ENCODE data around the gene FUOM. TPM values are rescaled to one million over a fixed set of nuclear protein-coding genes. Genes with fewer than 3 reads are reported as not detected.

The FUOM gene
- total RNA-seq, 1 experiment from 2014 or later = 31.3 TPM

DNA sequence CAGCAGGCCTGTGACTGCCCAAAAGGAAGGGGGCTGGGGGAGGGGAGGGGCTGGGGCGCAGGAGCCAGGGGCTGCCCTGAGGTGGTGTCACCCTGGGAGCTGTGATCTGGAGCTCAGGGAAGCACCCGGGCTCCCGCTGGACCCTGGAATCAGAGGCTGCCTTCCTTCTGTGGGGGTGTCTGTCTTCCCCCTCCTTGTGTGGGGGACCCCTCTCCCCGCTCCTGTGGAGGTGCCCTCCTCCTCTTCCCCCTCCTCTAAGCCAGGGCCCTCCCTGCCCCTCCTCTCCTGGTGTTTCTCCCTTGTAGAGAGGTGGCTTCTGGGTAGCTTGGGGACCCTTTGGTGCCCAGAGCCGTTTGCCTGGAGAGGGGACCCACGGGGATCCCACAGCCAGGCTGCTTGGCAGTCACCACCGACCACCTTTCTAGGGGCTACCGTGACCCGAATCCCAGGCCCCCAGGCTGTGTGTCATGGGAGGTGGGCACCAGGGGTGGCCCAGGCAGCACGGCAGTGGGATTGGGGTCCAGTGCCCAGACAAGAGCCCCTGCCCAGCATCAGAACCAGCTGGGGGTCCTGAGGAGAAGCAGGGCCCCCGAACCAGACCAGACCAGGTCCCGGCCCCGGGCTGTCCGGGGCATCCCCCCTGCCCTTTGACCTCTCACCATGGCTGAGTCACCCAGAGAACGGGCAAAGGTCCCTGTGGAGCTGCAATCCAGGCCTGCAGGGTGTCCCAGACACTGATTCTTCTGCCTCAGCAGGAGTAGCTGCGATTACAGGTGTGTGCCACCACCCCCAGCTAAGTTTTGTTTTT is 9.9 kb downstream of the FUOM start:
- Mint-ChIP-seq H3K4me1 (peaks cover 15% of the 10 kb centered on the region), H3K9me3 (no peaks in the 10 kb centered on the region), H3K27me3 (ENCODE audit: low read depth) (peaks cover 17% of the 10 kb centered on the region), H3K27ac (no peak overlapping the region), H3K36me3 (no peaks in the 10 kb centered on the region), H3K4me3 (no peak overlapping the region)
- ChIA-PET CTCF (interaction anchor here (1.7 to 2.1 kb wide), 2 partner anchors 10 to 18 kb away, joined by 7 to 19 read pairs; partner anchors contain the start of gene FUOM), POLR2A (interaction anchor here (0.5 to 0.7 kb wide), 3 partner anchors 32 to 68 kb away, joined by 3 to 5 read pairs (median 3); no protein-coding TSS in a partner anchor)
- no peak for DNase-seq (ENCODE audit: low spot score)
- ATAC-seq = no peak
- TF ChIP-seq RORB (CRISPR knock-in tag; IDR thresholded peaks at IDR 0.05) = no peak
- TF ChIP-seq GABPB1 (CRISPR knock-in tag; IDR thresholded peaks at IDR 0.05) = peak; percentile 10; the same call in 1 of the 2 replicates
- TF ChIP-seq, protein P1, sequence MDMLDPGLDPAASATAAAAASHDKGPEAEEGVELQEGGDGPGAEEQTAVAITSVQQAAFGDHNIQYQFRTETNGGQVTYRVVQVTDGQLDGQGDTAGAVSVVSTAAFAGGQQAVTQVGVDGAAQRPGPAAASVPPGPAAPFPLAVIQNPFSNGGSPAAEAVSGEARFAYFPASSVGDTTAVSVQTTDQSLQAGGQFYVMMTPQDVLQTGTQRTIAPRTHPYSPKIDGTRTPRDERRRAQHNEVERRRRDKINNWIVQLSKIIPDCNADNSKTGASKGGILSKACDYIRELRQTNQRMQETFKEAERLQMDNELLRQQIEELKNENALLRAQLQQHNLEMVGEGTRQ (CRISPR knock-in tag; IDR thresholded peaks at IDR 0.05) = no peak

DNA sequence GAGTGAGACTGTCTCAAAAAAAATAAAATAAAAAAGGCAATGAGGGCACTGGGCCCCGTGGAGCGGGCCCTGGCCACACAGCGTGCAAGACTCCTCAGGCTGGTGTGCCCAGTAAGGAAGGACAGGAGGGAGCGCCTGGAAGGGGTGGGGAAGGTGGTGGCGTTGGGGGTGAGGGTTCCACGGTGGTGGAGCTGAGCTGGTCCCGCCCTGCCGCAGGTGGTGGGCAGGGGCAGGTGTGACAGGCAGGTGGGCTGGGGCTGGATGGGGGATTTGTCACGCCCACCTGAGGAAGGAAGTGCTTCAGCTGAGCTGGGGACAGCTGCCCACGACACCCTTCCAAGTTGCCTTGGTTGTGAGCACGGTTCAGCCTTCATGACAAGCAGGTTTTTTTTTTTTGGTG is 11.4 kb downstream of the FUOM start:
- Mint-ChIP-seq H3K4me3 (no peak overlapping the region), H3K9me3 (peaks cover 6% of the 10 kb centered on the region), H3K4me1 (peaks cover 15% of the 10 kb centered on the region), H3K36me3 (no peaks in the 10 kb centered on the region), H3K27me3 (ENCODE audit: low read depth) (peaks cover 23% of the 10 kb centered on the region), H3K27ac (no peak overlapping the region)
- ATAC-seq (peak; percentile 9; the same call in 1 of the 2 replicates), DNase-seq (ENCODE audit: low spot score) (no peak)
- TF ChIP-seq TP53 (CRISPR knock-in tag; IDR thresholded peaks at IDR 0.05) = no peak
- CTCF ChIA-PET = interaction anchor here (1.2 to 2.0 kb wide), 3 partner anchors 11 to 22 kb away, joined by 4 to 7 read pairs (median 7); partner anchors contain the start of gene FUOM
- POLR2A ChIA-PET = interaction anchor here (0.7 kb wide), 1 partner anchor 419 kb away, joined by 3 read pairs; no protein-coding TSS in a partner anchor

DNA sequence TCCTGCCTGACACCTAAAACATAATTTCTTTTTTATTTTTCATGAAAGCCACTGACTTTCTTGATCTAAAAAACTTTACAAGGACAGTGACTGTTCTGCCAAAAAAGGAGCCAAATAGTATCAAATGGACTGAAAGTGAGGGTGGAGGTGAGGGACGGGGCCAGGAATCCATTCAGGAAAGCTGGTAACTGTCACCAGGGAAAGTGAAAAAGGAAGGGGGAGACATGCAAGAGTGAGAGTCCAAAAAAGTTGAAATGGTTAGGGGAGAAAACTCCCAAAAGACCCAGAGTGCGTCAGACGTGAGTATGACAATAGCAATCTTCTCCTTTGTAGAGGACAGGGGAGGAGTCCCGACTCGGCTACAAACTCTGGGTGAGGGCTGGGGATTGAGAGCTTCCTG is 13.6 kb downstream of the FUOM start:
- peaks cover 15% of the 10 kb centered on the region for H3K4me1 Mint-ChIP-seq
- peaks cover 36% of the 10 kb centered on the region for H3K27me3 Mint-ChIP-seq (ENCODE audit: low read depth)
- no peak overlapping the region for H3K4me3 Mint-ChIP-seq
- CTCF ChIA-PET = interaction anchor here (1.1 to 1.5 kb wide), 2 partner anchors 14 to 26 kb away, joined by 7 read pairs; no protein-coding TSS in a partner anchor
- POLR2A ChIA-PET = no interaction called here
- DNase-seq (ENCODE audit: low spot score) (no peak), ATAC-seq (no peak)
- no peaks in the 10 kb centered on the region for H3K36me3 Mint-ChIP-seq
- no peak overlapping the region for H3K27ac Mint-ChIP-seq
- peaks cover 10% of the 10 kb centered on the region for H3K9me3 Mint-ChIP-seq
- TF ChIP-seq, protein P2, sequence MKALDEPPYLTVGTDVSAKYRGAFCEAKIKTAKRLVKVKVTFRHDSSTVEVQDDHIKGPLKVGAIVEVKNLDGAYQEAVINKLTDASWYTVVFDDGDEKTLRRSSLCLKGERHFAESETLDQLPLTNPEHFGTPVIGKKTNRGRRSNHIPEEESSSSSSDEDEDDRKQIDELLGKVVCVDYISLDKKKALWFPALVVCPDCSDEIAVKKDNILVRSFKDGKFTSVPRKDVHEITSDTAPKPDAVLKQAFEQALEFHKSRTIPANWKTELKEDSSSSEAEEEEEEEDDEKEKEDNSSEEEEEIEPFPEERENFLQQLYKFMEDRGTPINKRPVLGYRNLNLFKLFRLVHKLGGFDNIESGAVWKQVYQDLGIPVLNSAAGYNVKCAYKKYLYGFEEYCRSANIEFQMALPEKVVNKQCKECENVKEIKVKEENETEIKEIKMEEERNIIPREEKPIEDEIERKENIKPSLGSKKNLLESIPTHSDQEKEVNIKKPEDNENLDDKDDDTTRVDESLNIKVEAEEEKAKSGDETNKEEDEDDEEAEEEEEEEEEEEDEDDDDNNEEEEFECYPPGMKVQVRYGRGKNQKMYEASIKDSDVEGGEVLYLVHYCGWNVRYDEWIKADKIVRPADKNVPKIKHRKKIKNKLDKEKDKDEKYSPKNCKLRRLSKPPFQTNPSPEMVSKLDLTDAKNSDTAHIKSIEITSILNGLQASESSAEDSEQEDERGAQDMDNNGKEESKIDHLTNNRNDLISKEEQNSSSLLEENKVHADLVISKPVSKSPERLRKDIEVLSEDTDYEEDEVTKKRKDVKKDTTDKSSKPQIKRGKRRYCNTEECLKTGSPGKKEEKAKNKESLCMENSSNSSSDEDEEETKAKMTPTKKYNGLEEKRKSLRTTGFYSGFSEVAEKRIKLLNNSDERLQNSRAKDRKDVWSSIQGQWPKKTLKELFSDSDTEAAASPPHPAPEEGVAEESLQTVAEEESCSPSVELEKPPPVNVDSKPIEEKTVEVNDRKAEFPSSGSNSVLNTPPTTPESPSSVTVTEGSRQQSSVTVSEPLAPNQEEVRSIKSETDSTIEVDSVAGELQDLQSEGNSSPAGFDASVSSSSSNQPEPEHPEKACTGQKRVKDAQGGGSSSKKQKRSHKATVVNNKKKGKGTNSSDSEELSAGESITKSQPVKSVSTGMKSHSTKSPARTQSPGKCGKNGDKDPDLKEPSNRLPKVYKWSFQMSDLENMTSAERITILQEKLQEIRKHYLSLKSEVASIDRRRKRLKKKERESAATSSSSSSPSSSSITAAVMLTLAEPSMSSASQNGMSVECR (CRISPR knock-in tag; IDR thresholded peaks at IDR 0.05; ENCODE audit: borderline replicate concordance) = no peak
- TF ChIP-seq ZNF317 (CRISPR knock-in tag; IDR thresholded peaks at IDR 0.05; ENCODE audit: borderline replicate concordance, low read depth) = no peak
- no peak for TF ChIP-seq IRF2 (CRISPR knock-in tag; IDR thresholded peaks at IDR 0.05; ENCODE audit: borderline replicate concordance, low read depth)
- TF ChIP-seq, protein P3, sequence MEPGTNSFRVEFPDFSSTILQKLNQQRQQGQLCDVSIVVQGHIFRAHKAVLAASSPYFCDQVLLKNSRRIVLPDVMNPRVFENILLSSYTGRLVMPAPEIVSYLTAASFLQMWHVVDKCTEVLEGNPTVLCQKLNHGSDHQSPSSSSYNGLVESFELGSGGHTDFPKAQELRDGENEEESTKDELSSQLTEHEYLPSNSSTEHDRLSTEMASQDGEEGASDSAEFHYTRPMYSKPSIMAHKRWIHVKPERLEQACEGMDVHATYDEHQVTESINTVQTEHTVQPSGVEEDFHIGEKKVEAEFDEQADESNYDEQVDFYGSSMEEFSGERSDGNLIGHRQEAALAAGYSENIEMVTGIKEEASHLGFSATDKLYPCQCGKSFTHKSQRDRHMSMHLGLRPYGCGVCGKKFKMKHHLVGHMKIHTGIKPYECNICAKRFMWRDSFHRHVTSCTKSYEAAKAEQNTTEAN (CRISPR knock-in tag; IDR thresholded peaks at IDR 0.05) = no peak
- TF ChIP-seq, protein P4, sequence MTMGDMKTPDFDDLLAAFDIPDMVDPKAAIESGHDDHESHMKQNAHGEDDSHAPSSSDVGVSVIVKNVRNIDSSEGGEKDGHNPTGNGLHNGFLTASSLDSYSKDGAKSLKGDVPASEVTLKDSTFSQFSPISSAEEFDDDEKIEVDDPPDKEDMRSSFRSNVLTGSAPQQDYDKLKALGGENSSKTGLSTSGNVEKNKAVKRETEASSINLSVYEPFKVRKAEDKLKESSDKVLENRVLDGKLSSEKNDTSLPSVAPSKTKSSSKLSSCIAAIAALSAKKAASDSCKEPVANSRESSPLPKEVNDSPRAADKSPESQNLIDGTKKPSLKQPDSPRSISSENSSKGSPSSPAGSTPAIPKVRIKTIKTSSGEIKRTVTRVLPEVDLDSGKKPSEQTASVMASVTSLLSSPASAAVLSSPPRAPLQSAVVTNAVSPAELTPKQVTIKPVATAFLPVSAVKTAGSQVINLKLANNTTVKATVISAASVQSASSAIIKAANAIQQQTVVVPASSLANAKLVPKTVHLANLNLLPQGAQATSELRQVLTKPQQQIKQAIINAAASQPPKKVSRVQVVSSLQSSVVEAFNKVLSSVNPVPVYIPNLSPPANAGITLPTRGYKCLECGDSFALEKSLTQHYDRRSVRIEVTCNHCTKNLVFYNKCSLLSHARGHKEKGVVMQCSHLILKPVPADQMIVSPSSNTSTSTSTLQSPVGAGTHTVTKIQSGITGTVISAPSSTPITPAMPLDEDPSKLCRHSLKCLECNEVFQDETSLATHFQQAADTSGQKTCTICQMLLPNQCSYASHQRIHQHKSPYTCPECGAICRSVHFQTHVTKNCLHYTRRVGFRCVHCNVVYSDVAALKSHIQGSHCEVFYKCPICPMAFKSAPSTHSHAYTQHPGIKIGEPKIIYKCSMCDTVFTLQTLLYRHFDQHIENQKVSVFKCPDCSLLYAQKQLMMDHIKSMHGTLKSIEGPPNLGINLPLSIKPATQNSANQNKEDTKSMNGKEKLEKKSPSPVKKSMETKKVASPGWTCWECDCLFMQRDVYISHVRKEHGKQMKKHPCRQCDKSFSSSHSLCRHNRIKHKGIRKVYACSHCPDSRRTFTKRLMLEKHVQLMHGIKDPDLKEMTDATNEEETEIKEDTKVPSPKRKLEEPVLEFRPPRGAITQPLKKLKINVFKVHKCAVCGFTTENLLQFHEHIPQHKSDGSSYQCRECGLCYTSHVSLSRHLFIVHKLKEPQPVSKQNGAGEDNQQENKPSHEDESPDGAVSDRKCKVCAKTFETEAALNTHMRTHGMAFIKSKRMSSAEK (CRISPR knock-in tag; IDR thresholded peaks at IDR 0.05; ENCODE audit: borderline replicate concordance) = no peak
- no peak for TF ChIP-seq RELA (CRISPR knock-in tag; IDR thresholded peaks at IDR 0.05; ENCODE audit: borderline replicate concordance)
- TF ChIP-seq FOXJ3 (CRISPR knock-in tag; IDR thresholded peaks at IDR 0.05; ENCODE audit: borderline replicate concordance) = no peak
- no peak for TF ChIP-seq ZNF232 (CRISPR knock-in tag; IDR thresholded peaks at IDR 0.05)
- TF ChIP-seq MYBL2 (CRISPR knock-in tag; IDR thresholded peaks at IDR 0.05) = no peak
- TF ChIP-seq, protein P5, sequence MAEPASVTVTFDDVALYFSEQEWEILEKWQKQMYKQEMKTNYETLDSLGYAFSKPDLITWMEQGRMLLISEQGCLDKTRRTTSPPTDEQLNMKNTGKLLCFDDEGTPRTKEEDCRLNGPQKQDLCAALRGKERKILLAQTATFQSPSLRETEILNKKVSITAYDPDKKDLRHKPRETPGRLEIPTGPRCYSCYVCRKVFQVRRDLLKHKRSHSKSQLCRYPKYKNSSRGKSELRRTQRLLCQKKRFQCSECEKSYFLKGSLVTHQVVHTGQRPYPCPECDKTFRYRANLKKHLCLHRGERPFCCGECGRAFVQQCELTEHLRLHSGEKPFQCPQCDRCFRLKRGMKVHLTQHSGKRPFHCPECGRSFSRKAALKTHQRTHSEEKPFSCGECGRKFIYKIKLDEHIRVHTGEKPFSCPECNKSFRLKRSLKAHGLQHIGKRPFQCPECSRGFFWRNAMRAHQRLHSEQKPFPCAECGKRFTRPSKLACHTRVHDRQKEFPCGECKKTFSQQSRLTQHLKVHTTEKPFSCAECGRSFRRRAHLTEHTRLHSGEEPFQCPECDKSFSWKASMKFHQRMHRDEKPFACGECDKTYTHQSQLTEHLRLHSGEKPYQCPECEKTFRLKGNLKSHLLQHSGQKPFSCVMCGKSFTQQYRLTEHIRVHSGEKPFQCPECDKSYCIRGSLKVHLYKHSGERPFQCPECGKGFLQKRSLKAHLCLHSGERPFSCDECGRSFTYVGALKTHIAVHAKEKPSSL (CRISPR knock-in tag; conservative IDR thresholded peaks at IDR 0.05) = no peak
- TF ChIP-seq, protein P6, sequence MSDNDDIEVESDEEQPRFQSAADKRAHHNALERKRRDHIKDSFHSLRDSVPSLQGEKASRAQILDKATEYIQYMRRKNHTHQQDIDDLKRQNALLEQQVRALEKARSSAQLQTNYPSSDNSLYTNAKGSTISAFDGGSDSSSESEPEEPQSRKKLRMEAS (CRISPR knock-in tag; IDR thresholded peaks at IDR 0.05) = no peak
- no peak for TF ChIP-seq ESRRA (CRISPR knock-in tag; IDR thresholded peaks at IDR 0.05; ENCODE audit: borderline replicate concordance)

Data from WTC11 (cell line).